C4-2B (cell line): ENCODE measurements around the gene FUT7.

ENCODE experiments used
- H3K27ac ChIP-seq: fragments of 450-650 bp; 2 replicates; pipeline ENCODE4 v1.5.1; 2017
- CTCF ChIP-seq: fragments of 450-650 bp; conservative IDR thresholded peaks from 2 replicates; pipeline ENCODE4 v1.5.1; 2017; ENCODE audit warnings: mild to moderate bottlenecking
- ZFX ChIP-seq: fragments of 450-650 bp; IDR thresholded peaks from 2 replicates; pipeline ENCODE4 v1.6.1; 2017

FUT7 gene

GRCh38 chr9:137069508-137070091 lies 37.7 kb upstream of the FUT7 start:
- TF ChIP-seq CTCF (no peak), ZFX (no peak)
- peak overlapping the region; percentile 82 for H3K27ac ChIP-seq

GRCh38 chr9:137068539-137069507 lies 36.9 kb upstream of the FUT7 start:
- no peak for TF ChIP-seq ZFX
- TF ChIP-seq CTCF: no peak

GRCh38 chr9:137067860-137068538 lies 36.1 kb upstream of the FUT7 start:
- TF ChIP-seq ZFX: no peak
- TF ChIP-seq CTCF: peak; percentile 93
- peak overlapping the region; percentile 82 for H3K27ac ChIP-seq

More at GRCh38 chr9:137068539-137069507, 36.9 kb upstream of the FUT7 start:
- peak overlapping the region; percentile 82 for H3K27ac ChIP-seq

- no peak overlapping the region for H3K27ac ChIP-seq
- TF ChIP-seq ZFX (no peak), CTCF (no peak)
Measured at GRCh38 chr9:137066096-137066861, 34.4 kb upstream of the FUT7 start.

GRCh38 chr9:137065336-137065967 lies 33.6 kb upstream of the FUT7 start:
- TF ChIP-seq CTCF (no peak), ZFX (no peak)
- H3K27ac ChIP-seq: no peak overlapping the region

GRCh38 chr9:137064880-137065164 lies 32.9 kb upstream of the FUT7 start:
- no peak for TF ChIP-seq CTCF
- H3K27ac ChIP-seq: no peak overlapping the region
